DMS79 (cell line): Measurements from ENCODE around the gene ANKRD17.

Experiments
- DNase-seq: peaks from one replicate; lab custom pipeline; 2025; lab: John Stamatoyannopoulos, UW

ANKRD17 gene

GRCh38 chr4:73127839-73128453, 130.7 kb downstream of the ANKRD17 start:
- no peak for DNase-seq

GRCh38 chr4:73109493-73109892, 149.1 kb downstream of the ANKRD17 start:
- no peak for DNase-seq

GRCh38 chr4:73104695-73105094, 153.9 kb downstream of the ANKRD17 start:
- no peak for DNase-seq

GRCh38 chr4:73103799-73104503, 154.6 kb downstream of the ANKRD17 start:
- no peak for DNase-seq

GRCh38 chr4:73099143-73099542, 159.5 kb downstream of the ANKRD17 start:
- no peak for DNase-seq

- DNase-seq = no peak
These were observed 159.9 kb downstream of the ANKRD17 start for GRCh38 chr4:73098713-73099112.

- DNase-seq = no peak
These were observed 160.6 kb downstream of the ANKRD17 start for GRCh38 chr4:73098016-73098415.

GRCh38 chr4:73092868-73093267, 165.7 kb downstream of the ANKRD17 start:
- DNase-seq = no peak

GRCh38 chr4:73090738-73091137, 167.9 kb downstream of the ANKRD17 start:
- no peak for DNase-seq

- DNase-seq = no peak
These were observed 170.7 kb downstream of the ANKRD17 start for GRCh38 chr4:73087871-73088270.

- no peak for DNase-seq
These were observed 172.3 kb downstream of the ANKRD17 start for GRCh38 chr4:73086095-73086868.

- DNase-seq = no peak
These were observed 177.8 kb downstream of the ANKRD17 start for GRCh38 chr4:73080789-73081188.

GRCh38 chr4:73075832-73076231, 182.8 kb downstream of the ANKRD17 start:
- DNase-seq = no peak

- peak; percentile 60 for DNase-seq
These were observed 188.6 kb downstream of the ANKRD17 start for GRCh38 chr4:73070074-73070390.

GRCh38 chr4:73069338-73070073, 189.1 kb downstream of the ANKRD17 start, which contains the start of gene COX18:
COX18 (minus strand) TSS chr4:73069716; CDS start chr4:73069649, 67 bp downstream.
- peak; percentile 90 for DNase-seq

- DNase-seq = peak; percentile 0
These were observed 189.9 kb downstream of the ANKRD17 start for GRCh38 chr4:73068491-73069337.

- DNase-seq = no peak
These were observed 190.6 kb downstream of the ANKRD17 start for GRCh38 chr4:73067971-73068394.

- no peak for DNase-seq
These were observed 191.7 kb downstream of the ANKRD17 start for GRCh38 chr4:73066928-73067327.

GRCh38 chr4:73066445-73066844, 192.2 kb downstream of the ANKRD17 start:
- no peak for DNase-seq

- DNase-seq = no peak
These were observed 194.1 kb downstream of the ANKRD17 start for GRCh38 chr4:73064536-73064935.

GRCh38 chr4:73055241-73055897, 203.2 kb downstream of the ANKRD17 start:
- no peak for DNase-seq
